CD4-positive, alpha-beta T cell treated with Interleukin-1 beta for 1 hour (primary cell): ENCODE data around the gene PPP1CA.

Experiments used
- DNase-seq, 2 donors: peaks; one replicate each; pipeline ENCODE4 v3.0.0-alpha.2; 2020 to 2022

The PPP1CA gene

DNA sequence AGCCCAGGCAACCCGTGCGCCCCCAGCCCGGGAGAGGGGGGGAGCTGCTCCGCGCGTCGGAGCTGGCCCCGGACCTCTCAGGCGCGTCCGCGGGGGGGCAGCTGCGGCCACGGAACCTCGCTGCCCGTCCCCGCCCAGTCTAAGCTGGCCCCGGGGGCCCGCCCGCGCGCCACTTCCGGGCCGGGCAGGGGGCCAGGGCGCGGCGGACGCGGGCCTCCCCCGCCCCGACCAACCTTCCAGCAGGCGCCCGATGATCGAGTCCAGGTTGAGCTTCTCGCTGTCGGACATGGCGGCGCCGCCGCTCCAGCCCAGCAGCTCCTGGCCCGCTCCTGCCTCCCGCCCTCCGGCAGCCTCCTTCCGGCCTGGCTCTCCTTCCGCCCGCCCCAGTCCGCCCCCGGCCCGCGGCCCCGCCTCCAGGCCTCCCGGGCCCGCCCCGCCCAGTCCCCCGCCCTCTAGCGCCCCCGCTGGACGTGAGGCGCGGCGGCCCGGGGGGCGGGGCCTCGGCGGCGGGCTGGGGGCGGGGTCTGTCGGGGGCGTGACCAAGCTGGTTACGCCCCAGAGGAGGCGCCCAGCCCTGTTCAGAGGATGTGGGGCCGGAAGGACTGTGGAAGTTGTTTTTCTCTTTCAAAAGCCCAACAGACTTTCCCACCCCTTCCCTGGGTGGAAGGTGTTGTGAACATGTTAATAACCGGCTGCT lies at the start of gene PPP1CA:
PPP1CA (minus strand) TSS at position 364 of the 697 bp plus-strand sequence; CDS start at position 288, 76 bp downstream.
- peak; percentile 90 for DNase-seq

GRCh38 chr11:67450796-67451657 lies 49.4 kb upstream of the PPP1CA start:
- no peak for DNase-seq

GRCh38 chr11:67449116-67449844 lies 47.6 kb upstream of the PPP1CA start:
- no peak for DNase-seq

- no peak for DNase-seq
Observed at GRCh38 chr11:67448220-67448609, 46.6 kb upstream of the PPP1CA start.

DNA sequence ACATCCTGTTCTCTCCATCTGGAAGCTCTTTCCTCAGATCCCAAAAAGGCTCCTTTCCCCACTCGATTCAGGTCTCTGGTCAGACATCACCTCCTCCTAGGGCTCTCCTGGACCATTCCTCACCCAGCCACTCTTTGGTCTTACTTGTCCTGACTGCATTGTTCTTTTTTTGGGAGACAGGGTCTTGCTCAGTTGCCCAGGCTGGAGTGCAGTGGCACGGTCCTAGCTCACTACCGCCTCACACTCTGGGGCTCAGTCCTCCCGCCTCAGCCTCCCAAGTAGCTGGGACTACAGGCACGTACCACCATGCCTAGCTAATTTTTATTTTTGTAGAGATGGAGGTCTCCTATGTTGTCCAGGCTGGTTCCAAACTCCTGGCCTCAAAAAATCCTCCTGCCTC lies 43.9 kb upstream of the PPP1CA start:
- DNase-seq, result no peak

- no peak for DNase-seq
Observed at GRCh38 chr11:67442504-67443404, 41.1 kb upstream of the PPP1CA start.

DNA sequence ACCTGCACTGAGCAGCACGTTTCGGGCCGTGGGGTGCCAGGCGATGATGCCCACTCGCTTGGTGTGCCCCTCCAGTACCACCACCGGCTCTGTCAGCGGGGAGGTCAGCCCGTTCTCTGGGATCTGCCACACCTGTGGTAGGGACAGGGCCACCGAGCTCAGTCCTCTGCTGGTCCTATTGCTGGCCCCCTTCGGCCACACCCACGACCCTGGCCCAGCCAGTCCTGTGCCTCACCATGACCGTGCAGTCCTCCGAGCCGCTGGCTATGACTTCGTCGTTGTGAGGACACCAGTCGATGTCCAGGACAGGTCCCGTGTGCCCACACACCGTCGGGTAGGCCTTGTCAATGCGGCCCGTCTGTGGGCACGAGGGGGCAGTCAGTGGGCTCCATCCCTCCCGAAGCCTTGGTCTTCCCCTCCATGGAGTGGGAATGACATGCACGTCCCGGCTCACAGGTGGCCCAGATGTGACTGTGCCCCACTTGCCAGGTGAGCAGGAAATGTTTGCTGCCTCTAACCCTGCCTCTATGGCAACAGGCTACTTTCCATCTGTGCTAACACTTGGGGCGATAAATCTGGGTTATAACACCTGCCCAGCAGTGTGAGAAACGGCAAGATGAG lies 40.2 kb upstream of the PPP1CA start:
- DNase-seq, result peak in 1 of 2 donors; percentile 46

DNA sequence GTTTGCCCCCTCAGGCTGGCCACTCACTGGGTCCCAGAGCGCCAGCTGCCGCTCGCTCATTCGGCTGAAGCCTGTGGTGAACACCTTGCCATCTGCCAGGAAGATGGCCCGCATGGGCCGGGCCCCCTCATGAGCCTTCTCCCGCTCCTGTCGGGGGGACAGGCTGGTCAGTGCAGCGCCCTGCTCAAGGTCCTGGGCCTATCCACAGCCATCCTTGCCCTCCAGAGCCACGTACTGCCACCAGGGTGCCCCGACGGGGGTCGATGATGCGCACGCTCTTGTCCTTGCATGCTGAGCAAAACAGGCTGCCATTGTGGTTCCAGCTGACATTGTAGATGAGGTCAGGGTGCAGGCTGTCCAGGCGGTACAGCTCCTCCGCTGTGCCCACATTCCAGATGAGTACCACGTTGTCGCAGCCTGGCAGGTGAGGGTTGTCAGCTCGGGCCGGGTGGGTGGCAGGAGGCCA lies 39.5 kb upstream of the PPP1CA start:
- peak in 1 of 2 donors; percentile 19 for DNase-seq

DNA sequence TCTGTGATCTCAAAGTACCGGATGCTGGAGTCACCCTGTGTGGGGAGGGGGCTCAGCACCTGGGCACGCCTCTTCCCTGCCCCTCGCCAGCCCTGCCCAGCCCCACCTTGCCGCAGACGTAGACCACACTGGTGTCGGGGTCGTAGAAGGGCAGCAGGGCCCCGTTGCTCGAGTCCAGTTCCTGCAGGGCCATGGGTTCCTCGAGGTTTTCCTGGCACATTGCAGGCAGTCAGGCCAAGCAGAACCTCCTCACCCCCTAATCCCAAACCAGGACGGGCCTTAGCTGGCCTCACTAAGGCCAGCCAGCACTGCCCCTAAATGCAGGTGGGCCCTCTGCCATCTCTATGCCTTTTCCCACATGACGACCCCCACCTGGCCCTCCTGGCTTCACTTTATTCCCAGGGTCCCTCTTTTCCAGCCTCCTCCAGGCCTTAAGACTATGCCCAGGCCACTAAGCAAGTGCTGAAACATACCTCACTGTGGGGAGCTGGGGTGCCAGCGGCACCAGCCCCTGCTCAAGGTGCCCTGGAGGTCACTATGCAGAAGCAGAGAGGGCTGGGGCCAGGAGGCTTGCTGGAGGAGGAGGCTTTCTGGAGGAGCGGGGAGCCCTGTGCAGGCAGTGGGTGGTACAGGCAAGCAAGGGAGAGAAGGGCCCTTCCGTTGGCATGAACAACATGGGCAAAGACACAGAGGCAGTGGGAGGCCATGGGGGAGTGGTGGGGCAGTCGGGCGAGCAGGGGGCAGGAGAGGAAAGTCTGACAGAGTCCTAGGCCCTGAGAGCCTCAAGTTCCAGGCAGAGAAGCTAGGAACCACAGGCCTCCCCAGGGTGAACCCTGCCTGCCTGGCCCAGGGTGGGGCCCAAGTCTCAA lies 38.8 kb upstream of the PPP1CA start:
- no peak for DNase-seq

DNA sequence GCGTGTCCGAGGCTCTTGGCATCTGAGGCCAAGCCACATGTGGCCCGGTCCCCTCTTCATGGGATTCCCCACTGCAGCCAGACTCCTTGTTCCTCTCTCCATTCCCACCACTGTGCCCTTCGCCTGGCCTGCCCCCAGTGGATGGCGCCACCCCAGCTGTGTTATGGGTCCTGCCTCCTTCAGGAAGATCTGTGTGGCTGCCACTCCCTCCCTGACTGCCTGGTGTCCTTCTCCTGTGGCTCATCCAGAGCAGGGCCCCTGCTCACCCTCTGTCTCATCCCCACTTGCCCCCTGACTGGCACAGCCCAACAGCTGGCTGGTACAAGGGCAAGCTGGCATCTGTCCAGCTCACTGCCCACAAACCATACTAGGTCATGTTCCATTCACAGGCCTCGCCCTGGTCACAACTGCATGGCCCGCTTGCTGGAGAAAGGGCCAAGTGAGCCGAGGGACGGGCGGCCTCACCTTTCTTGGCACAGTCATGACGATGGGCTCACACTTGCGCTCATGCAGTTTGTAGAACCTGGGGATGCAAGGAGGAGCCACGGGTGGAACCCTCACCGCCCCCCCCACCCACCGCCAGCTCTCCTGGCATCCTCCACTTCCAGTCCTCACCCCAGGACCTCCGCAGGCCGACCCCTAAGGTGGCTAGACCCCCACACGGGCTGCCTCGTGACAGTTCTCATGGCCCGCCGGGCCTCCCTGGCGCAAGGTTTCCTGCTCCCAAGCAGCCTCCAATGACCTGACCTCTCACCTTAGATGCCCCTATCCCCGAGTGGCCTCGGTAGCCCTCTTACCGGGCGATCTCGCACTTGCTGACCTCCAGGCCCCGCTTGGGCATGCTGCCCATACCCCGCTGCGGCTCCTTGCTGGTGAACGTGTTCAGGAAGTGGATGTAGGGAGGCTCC lies 37.9 kb upstream of the PPP1CA start:
- peak in 1 of 2 donors; percentile 37 for DNase-seq

DNA sequence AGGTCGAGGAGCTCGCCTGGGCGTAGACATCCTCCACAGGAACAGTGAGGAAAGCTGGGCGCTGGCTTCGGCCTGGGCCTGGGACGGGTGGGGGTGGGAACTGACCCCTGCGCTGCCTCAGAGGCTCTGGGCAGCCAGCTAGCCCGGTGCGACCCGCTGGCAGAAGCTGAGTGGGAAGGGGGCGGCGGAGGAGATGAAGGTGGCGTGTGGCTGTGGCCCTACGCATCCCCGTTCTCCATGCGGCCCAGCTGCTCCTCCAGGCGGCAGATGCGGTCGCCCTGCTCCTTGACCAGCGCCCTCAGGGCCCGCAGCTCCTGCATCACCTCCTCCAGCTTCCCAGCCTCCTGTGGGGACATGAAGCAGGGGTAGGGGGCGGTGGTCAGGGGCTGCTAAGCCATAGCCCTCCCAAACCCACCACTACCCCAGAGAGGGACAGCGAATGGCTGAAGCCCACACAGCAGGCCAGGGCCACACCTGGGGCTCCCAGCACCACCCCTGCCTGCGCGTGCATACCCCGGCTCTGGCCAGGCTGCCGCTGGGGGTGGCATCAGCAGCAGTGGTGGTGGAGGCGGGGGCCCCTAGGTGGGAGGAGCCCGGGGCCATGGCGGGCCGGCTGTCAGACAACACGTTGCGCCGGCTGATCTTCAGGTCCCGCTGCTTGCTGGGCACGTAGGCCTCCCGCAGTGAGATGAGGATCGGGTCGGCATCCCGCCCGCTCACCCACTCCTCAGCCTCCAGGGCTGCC lies 36.7 kb upstream of the PPP1CA start:
- peak; percentile 69 to 77 for DNase-seq

DNA sequence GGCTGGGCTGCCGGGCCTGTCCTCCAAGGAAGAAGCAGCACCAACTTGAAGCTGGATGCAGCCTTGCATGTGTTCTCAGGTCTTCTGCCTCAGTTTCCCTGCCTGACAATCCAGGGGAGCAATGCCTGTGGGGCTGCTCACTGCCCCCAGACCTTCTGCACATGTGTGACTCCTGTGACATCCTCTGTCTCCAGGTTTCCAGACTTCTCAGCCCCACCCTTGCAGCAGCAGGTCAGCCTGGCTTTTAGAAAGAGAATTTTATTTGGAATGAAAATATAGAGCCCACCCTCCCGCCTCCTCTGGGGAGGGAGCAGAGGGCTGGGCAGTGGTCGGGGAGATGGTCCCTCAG lies 36.1 kb upstream of the PPP1CA start:
- DNase-seq, result no peak

DNA sequence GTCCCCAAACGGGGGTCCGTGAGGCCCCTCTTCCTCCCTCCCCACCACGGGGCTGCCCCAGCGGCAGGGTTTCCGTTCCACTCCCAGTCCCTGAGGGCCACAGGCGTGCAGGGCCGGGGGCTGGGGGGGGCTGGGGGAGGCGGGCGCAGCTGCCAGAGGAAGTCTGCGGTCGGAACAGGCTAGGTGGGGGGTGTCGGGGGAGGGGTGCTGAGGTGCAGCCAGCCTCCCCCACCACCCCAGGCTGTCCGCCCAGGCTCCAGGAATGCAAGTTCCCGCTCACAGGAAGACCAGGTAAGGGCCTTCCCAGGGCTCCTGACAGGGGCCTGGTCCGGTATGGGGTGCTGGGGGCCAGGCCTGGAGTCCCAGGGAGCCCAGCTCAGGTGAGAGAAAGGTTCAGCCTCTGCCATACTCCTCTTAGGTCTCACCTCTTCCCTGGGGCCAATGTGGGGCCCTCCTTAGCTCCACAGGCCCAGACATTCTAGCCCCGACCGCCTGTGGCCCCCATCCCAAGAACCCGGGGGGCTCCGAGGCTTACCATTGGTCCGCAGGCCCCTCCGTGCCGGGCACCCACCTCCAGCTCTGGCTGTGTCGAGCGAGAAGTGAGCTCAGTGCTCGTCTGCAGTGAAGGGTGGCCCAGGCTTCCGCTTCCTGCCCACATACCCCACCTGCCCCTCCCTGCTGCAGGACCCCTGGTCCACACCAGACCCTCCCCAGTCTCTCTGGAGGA lies 35.6 kb upstream of the PPP1CA start, which contains the start of gene PTPRCAP:
PTPRCAP (minus strand) TSS at position 601 of the 727 bp plus-strand sequence; CDS start at position 538, 63 bp downstream.
- peak; percentile 73 to 75 for DNase-seq

DNA sequence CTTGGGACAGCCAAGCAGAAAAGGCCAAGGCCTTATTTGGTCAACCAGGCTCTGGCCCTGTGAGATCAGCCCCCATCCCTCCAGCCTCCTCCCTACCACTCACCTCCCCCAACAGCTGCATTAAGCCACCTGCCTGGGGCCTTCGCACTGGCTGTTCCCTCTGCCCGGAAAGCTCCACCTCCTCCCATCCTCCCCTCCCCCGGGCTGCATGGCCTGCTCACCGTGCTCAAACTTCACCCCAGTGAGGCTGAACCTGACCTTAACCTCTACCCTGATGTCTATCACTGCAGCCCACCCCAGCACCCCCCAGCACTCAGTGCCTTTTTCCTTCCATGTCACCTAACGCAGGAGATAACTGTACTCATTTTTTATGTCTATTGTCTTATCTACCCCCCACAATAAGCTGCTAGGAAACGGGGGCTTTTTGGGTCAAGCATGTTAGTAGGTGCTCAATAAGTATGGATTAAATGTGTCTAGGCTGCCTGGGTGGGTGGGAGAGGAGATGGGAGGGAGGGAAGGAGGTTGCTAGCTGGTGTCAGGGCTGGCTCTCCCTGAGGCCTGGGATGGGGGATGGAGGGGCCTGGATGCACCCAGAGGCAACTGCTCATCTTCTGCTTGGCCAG lies 34.9 kb upstream of the PPP1CA start:
- peak; percentile 59 to 61 for DNase-seq

GRCh38 chr11:67435727-67436458 lies 34.2 kb upstream of the PPP1CA start:
- no peak for DNase-seq

- DNase-seq, result no peak
Observed at GRCh38 chr11:67435031-67435726, 33.5 kb upstream of the PPP1CA start.
